GM21360 (cell line): Measurements from ENCODE around the gene GFRA4.

Experiments
- ATAC-seq: cut with Tn5 transposase; IDR thresholded peaks from one replicate; pipeline ENCODE4 v1.9.1; 2021; ENCODE audit warnings: mild to moderate bottlenecking, moderate library complexity; ENCODE audit not compliant: unreplicated experiment

The GFRA4 gene

GRCh38 chr20:3674995-3675900 lies 12.0 kb upstream of the GFRA4 start:
- ATAC-seq: no peak

- no peak for ATAC-seq
Observed at GRCh38 chr20:3674447-3674846, 11.2 kb upstream of the GFRA4 start.

- ATAC-seq: no peak
Observed at GRCh38 chr20:3673221-3674070, 10.2 kb upstream of the GFRA4 start.

- ATAC-seq: no peak
Observed at GRCh38 chr20:3672547-3673171, 9.5 kb upstream of the GFRA4 start.

GRCh38 chr20:3671986-3672546 lies 8.9 kb upstream of the GFRA4 start:
- ATAC-seq: no peak

GRCh38 chr20:3670945-3671344 lies 7.7 kb upstream of the GFRA4 start:
- no peak for ATAC-seq

GRCh38 chr20:3670511-3670910 lies 7.3 kb upstream of the GFRA4 start:
- no peak for ATAC-seq

- no peak for ATAC-seq
Observed at GRCh38 chr20:3669710-3670367, 6.6 kb upstream of the GFRA4 start.

GRCh38 chr20:3667434-3668037 lies 4.3 kb upstream of the GFRA4 start:
- no peak for ATAC-seq

GRCh38 chr20:3663858-3664257 lies 659 bp upstream of the GFRA4 start:
- ATAC-seq: no peak

- ATAC-seq: no peak
Observed at GRCh38 chr20:3661814-3662665, 1.2 kb downstream of the GFRA4 start.

- ATAC-seq: no peak
Observed at GRCh38 chr20:3661060-3661813, 2.0 kb downstream of the GFRA4 start.

- no peak for ATAC-seq
Observed at GRCh38 chr20:3660262-3661059, 2.7 kb downstream of the GFRA4 start.

GRCh38 chr20:3659492-3660261 lies 3.5 kb downstream of the GFRA4 start:
- ATAC-seq: no peak

- ATAC-seq: peak; percentile 89
Observed at GRCh38 chr20:3658716-3659491, 4.3 kb downstream of the GFRA4 start.

- ATAC-seq: no peak
Observed at GRCh38 chr20:3658019-3658715, 5.0 kb downstream of the GFRA4 start.
